ENCODE data around the gene UBE3A. TPM values are rescaled to one million over a fixed set of nuclear protein-coding genes. Genes with fewer than 3 reads are reported as not detected.

The UBE3A gene
- total RNA-seq, 2 experiments from 2014 or later: 124 to 126 TPM

DNA sequence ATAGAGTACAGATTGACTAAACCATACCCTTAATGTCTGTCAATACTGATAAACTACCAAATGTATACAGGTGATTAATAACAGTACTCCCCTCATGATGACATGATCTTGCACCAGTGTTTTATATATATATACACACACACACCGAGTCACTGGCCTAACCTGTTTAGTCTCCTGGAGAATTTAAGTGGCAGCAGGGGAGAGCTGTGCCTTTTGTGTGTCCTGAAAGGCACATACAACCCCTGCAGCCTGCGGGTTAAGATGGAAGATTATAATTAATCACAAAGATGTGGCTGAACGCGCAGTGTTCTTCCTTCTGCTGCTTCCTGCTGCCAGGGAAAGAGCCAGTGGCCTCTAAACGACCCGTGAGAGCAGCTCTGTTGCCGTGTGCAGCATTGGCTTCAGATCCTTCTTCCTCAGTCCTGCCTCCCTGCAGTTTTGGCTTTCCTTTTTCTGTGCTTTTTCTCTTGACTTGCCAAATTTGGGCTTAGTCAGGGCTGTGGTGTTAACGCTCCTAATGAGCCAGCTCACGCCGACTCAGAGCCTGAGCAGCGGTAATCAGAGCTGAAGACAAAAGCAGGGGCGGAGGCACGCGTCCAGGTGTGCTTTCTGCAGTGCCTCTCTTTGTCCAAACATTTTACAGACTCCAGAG lies 42.5 kb upstream of the UBE3A start:
- H3K9me3 Mint-ChIP-seq: no peaks in the 10 kb centered on the region
- CTCF ChIA-PET: no interaction called here
- no peak overlapping the region for H3K27ac Mint-ChIP-seq
- intact Hi-C loops (cut with DNase I, micrococcal nuclease): no loop called here
- Histone ChIP-seq H3K27me3 (ENCODE audit: control insufficient read depth in 1 of 2, insufficient read depth in 2 of 2, low read length in 2 of 2) (peaks cover 0 to 3% of the 10 kb centered on the region in 2 experiments), H3K4me3 (ENCODE audit: low read length) (no peak overlapping the region), H3K27ac (ENCODE audit: low read depth in 1 of 2, low read length in 2 of 2) (no peak overlapping the region), H3K9me3 (ENCODE audit: control insufficient read depth in 1 of 2, insufficient read depth in 1 of 2, low read length in 2 of 2) (no peaks in the 10 kb centered on the region), H3K36me3 (ENCODE audit: insufficient read depth, low read length) (no peaks in the 10 kb centered on the region), H3K4me1 (ENCODE audit: insufficient read depth, low read length) (no peaks in the 10 kb centered on the region)
- no peaks in the 10 kb centered on the region for H3K36me3 Mint-ChIP-seq (ENCODE audit: low read depth)
- H3K4me1 Mint-ChIP-seq (ENCODE audit: low read depth): no peaks in the 10 kb centered on the region
- no peak for ATAC-seq (ENCODE audit: poor library complexity)
- TF ChIP-seq, protein P1, sequence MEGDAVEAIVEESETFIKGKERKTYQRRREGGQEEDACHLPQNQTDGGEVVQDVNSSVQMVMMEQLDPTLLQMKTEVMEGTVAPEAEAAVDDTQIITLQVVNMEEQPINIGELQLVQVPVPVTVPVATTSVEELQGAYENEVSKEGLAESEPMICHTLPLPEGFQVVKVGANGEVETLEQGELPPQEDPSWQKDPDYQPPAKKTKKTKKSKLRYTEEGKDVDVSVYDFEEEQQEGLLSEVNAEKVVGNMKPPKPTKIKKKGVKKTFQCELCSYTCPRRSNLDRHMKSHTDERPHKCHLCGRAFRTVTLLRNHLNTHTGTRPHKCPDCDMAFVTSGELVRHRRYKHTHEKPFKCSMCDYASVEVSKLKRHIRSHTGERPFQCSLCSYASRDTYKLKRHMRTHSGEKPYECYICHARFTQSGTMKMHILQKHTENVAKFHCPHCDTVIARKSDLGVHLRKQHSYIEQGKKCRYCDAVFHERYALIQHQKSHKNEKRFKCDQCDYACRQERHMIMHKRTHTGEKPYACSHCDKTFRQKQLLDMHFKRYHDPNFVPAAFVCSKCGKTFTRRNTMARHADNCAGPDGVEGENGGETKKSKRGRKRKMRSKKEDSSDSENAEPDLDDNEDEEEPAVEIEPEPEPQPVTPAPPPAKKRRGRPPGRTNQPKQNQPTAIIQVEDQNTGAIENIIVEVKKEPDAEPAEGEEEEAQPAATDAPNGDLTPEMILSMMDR (IDR thresholded peaks at IDR 0.05): no peak
- DNase-seq: no peak
- POLR2A ChIA-PET: no interaction called here
- H3K27me3 Mint-ChIP-seq: peaks cover 12% of the 10 kb centered on the region
- no peak overlapping the region for H3K4me3 Mint-ChIP-seq

DNA sequence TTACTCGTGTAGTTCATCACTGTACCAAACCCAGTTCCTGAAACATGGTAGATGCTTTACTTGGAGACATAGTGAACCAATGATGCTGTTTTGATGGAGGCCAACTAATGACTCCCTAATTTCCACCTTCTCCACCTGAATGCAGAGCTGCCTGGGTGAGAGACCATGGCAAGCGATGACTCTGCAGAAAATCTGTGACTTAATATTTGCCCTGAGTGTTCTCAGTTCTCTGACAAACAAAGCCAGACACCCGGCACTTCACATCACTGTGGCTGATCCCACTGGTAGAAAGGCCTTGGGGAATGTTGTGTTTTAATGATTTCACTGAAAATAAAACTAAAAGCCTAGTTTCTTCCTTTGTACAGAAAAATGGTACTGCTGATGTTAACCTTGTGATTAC lies 39.5 kb upstream of the UBE3A start:
- H3K4me3 ChIP-seq (ENCODE audit: low read length): no peak overlapping the region
- POLR2A ChIA-PET: no interaction called here
- intact Hi-C loops (cut with DNase I, micrococcal nuclease): no loop called here
- no peaks in the 10 kb centered on the region for H3K9me3 ChIP-seq (ENCODE audit: control insufficient read depth in 1 of 2, insufficient read depth in 1 of 2, low read length in 2 of 2)
- H3K4me1 ChIP-seq (ENCODE audit: insufficient read depth, low read length): no peaks in the 10 kb centered on the region
- Mint-ChIP-seq H3K27ac (no peak overlapping the region), H3K9me3 (no peaks in the 10 kb centered on the region), H3K36me3 (ENCODE audit: low read depth) (no peaks in the 10 kb centered on the region), H3K4me3 (no peak overlapping the region), H3K27me3 (peaks cover 9% of the 10 kb centered on the region), H3K4me1 (ENCODE audit: low read depth) (no peaks in the 10 kb centered on the region)
- ATAC-seq (ENCODE audit: poor library complexity) (no peak), DNase-seq (no peak)
- H3K36me3 ChIP-seq (ENCODE audit: insufficient read depth, low read length): no peaks in the 10 kb centered on the region
- no peak overlapping the region for H3K27ac ChIP-seq (ENCODE audit: low read depth in 1 of 2, low read length in 2 of 2)
- CTCF ChIA-PET: no interaction called here
- H3K27me3 ChIP-seq (ENCODE audit: control insufficient read depth in 1 of 2, insufficient read depth in 2 of 2, low read length in 2 of 2): peaks cover 0 to 3% of the 10 kb centered on the region in 2 experiments
- TF ChIP-seq, protein P1 (IDR thresholded peaks at IDR 0.05): no peak

DNA sequence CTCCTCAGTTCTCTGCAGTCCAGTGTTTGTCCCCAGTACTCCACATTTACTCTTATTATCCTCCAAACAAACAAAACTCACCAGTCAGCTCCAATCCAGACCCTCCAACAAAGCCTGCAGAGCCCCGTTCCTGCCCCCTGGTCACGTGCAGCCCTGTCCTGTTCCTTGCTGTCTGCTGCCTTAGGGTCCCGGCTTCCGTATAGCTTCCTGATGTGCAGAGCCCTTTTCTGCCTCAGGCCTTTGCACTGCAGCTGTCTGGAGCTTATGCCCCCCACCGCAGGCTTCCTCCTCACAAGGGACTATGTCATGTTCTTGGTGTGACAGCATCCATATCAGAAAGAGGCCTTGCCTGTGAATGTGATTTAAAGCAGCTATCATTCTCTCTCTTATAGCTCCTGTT lies 39.0 kb upstream of the UBE3A start:
- H3K27ac Mint-ChIP-seq: no peak overlapping the region
- H3K9me3 ChIP-seq (ENCODE audit: control insufficient read depth in 1 of 2, insufficient read depth in 1 of 2, low read length in 2 of 2): no peaks in the 10 kb centered on the region
- DNase-seq (no peak), ATAC-seq (ENCODE audit: poor library complexity) (no peak)
- ChIA-PET CTCF (no interaction called here), POLR2A (no interaction called here)
- H3K27me3 Mint-ChIP-seq: peaks cover 9% of the 10 kb centered on the region
- H3K36me3 ChIP-seq (ENCODE audit: insufficient read depth, low read length): no peaks in the 10 kb centered on the region
- no peaks in the 10 kb centered on the region for H3K4me1 Mint-ChIP-seq (ENCODE audit: low read depth)
- H3K4me1 ChIP-seq (ENCODE audit: insufficient read depth, low read length): no peaks in the 10 kb centered on the region
- H3K9me3 Mint-ChIP-seq: no peaks in the 10 kb centered on the region
- H3K27ac ChIP-seq (ENCODE audit: low read depth in 1 of 2, low read length in 2 of 2): no peak overlapping the region
- H3K36me3 Mint-ChIP-seq (ENCODE audit: low read depth): no peaks in the 10 kb centered on the region
- intact Hi-C loops (cut with DNase I, micrococcal nuclease): no loop called here
- TF ChIP-seq, protein P1 (IDR thresholded peaks at IDR 0.05): no peak
- no peak overlapping the region for H3K4me3 Mint-ChIP-seq
- no peak overlapping the region for H3K4me3 ChIP-seq (ENCODE audit: low read length)
- peaks cover 0 to 3% of the 10 kb centered on the region in 2 experiments for H3K27me3 ChIP-seq (ENCODE audit: control insufficient read depth in 1 of 2, insufficient read depth in 2 of 2, low read length in 2 of 2)

Data from CD4-positive, alpha-beta T cell (primary cell).